Colonic mucosa (tissue), 4 donors: ENCODE data around the gene SLC12A7. TPM values are rescaled to one million over a fixed set of nuclear protein-coding genes. Genes with fewer than 3 reads are reported as not detected.

Experiments
- DNase-seq: peaks from one replicate; pipeline ENCODE4 v3.0.0-alpha.2; 2020
- H3K27ac ChIP-seq: fragments of 200-600 bp; one replicate; pipeline ENCODE4 v1.8.0; 2021
- H3K27me3 ChIP-seq: fragments of 200-600 bp; one replicate; pipeline ENCODE4 v1.8.0; 2021
- H3K36me3 ChIP-seq: fragments of 200-600 bp; one replicate; pipeline ENCODE4 v1.8.0; 2021
- H3K4me1 ChIP-seq: fragments of 200-600 bp; one replicate; pipeline ENCODE4 v1.8.0; 2021; ENCODE audit warnings: mild to moderate bottlenecking
- H3K4me3 ChIP-seq: fragments of 200-600 bp; one replicate; pipeline ENCODE4 v1.8.0; 2021
- H3K9ac ChIP-seq, 2 donors: one replicate each; pipeline ENCODE4 v1.7.0; 2013; ENCODE audit warnings: control low read depth in 2 of 2, low read depth in 2 of 2, low read length in 2 of 2
- H3K9me3 ChIP-seq: fragments of 200-600 bp; one replicate; pipeline ENCODE4 v1.8.0; 2021
- intact Hi-C: fragments of 100-400 bp; cut with DNase I; formaldehyde crosslinking; loops from one replicate; pipeline ENCODE4 v1.14.1; 2022
- total RNA-seq, 2 donors: library from RNA; stranded (reverse); fragmentation: NEBNext Ultra II Directional in 1 of 2; extraction: Animal tissue kit (Norgen Biotek cat#: 25700) in 1 of 2; gene quantifications; one replicate each; pipeline ENCODE4 v1.2.1, GENCODE V29; 2021
- TF ChIP-seq, protein P1 (sequence below): fragments of 200-600 bp; IDR thresholded peaks from one replicate; pipeline ENCODE4 v1.8.0; 2022; ENCODE audit warnings: antibody characterized with exemption, mild to moderate bottlenecking
- donor health status: healthy.
- donor health status: DM: no; HTN: no; CAD: no.
- donor health status: DM: no; HTN: no; CAD: no.

The SLC12A7 gene
- total RNA-seq, 2 donors from 2014 or later = 64.6 to 81.2 TPM

DNA sequence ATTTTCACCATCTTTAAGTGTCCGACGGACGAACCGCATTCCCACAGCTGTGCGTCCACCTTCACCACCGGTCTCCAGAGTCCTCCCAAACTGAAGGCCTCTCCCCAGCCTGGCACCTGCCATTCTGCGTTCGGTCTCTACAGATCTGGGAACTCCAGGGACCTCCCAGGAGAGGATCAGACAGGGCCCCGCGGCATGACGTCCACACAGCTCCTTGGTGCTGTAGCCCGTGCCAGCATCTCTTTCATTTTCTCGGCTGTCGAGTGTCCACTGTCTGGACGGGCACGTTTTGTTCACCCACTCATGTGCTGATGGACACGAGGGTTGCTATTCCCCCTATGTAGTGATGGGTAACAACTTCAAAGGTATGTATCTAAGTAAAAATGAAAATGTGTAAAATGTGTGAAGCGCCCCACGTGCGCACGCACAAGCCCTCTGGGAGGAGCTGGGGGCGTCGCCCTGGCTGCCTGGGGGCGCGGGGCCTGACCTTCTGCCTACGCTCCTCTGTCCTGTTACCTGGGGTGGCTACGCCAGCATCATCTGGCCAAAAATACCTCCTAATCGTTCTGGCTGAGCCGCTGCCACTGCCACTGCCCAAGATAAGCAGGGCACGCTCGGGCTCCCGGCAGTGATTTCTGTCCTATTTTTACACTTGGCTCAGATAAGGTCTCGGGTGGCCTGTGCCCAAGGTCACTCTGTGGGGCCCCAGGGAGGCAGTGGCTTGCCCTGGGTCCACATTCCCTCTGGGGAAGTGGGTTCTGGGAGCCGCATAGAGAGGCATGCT is 10.8 kb upstream of the SLC12A7 start:
- intact Hi-C loops = no loop called here
- no peak overlapping the region for H3K27ac ChIP-seq

DNA sequence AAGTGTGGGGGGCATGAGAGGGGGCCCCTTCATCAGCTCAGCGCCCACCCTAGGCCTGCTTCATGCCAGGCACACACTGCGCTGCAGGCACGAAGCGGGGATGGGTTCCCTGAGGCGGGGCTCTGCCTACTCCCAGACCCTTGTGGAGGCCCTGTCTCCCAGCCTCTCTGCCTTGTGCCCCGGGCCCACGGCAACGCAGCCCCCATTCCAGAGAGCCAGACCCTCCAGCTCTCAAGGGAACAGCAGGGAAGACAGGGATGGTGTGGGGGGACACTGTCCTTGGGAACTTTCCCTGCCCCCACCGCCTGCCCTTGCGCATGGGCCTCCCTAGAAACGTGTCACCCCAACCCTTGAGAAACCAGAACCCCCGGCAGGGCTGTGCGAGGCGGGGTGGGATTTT is 10.0 kb upstream of the SLC12A7 start:
- peaks cover 15% of the 10 kb centered on the region for H3K4me1 ChIP-seq
- H3K9ac ChIP-seq = no peak overlapping the region
- no peaks in the 10 kb centered on the region for H3K36me3 ChIP-seq
- H3K4me3 ChIP-seq = no peak overlapping the region
- H3K27ac ChIP-seq = no peak overlapping the region
- H3K27me3 ChIP-seq = no peaks in the 10 kb centered on the region
- DNase-seq = no peak
- no peaks in the 10 kb centered on the region for H3K9me3 ChIP-seq
- intact Hi-C loops = no loop called here
- TF ChIP-seq, protein P1, sequence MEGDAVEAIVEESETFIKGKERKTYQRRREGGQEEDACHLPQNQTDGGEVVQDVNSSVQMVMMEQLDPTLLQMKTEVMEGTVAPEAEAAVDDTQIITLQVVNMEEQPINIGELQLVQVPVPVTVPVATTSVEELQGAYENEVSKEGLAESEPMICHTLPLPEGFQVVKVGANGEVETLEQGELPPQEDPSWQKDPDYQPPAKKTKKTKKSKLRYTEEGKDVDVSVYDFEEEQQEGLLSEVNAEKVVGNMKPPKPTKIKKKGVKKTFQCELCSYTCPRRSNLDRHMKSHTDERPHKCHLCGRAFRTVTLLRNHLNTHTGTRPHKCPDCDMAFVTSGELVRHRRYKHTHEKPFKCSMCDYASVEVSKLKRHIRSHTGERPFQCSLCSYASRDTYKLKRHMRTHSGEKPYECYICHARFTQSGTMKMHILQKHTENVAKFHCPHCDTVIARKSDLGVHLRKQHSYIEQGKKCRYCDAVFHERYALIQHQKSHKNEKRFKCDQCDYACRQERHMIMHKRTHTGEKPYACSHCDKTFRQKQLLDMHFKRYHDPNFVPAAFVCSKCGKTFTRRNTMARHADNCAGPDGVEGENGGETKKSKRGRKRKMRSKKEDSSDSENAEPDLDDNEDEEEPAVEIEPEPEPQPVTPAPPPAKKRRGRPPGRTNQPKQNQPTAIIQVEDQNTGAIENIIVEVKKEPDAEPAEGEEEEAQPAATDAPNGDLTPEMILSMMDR = no peak

More for the DNA sequence above, 10.8 kb upstream of the SLC12A7 start:
- no peaks in the 10 kb centered on the region for H3K36me3 ChIP-seq
- no peak overlapping the region for H3K9ac ChIP-seq
- H3K9me3 ChIP-seq = no peaks in the 10 kb centered on the region
- TF ChIP-seq, protein P1 = no peak
- peaks cover 15% of the 10 kb centered on the region for H3K4me1 ChIP-seq
- DNase-seq = no peak
- no peak overlapping the region for H3K4me3 ChIP-seq
- no peaks in the 10 kb centered on the region for H3K27me3 ChIP-seq

DNA sequence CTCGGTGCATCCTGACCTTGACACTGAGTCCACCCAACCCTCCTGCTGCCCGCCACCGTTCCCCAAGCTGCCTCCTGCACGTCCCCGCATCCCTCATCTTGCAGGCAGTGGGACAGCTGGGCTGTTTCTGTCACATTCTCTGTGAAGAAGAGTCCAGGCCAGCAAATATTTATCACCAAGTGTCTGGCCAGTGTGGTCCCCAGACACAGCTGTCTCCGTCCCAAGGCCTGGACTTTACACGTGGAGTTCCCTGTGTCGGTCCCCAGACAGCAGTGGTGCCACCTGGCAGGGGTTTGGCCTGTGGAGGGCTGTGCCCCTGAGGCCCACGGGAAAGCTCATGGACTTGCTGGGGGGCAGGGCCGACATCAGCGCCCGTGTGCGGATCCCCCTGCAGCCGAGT is 9.2 kb upstream of the SLC12A7 start:
- TF ChIP-seq, protein P1 = no peak
- Histone ChIP-seq H3K27ac (no peak overlapping the region), H3K27me3 (no peaks in the 10 kb centered on the region), H3K36me3 (no peaks in the 10 kb centered on the region), H3K9ac (no peak overlapping the region), H3K4me3 (no peak overlapping the region), H3K4me1 (peaks cover 15% of the 10 kb centered on the region), H3K9me3 (no peaks in the 10 kb centered on the region)
- intact Hi-C loops = no loop called here
- DNase-seq = no peak

DNA sequence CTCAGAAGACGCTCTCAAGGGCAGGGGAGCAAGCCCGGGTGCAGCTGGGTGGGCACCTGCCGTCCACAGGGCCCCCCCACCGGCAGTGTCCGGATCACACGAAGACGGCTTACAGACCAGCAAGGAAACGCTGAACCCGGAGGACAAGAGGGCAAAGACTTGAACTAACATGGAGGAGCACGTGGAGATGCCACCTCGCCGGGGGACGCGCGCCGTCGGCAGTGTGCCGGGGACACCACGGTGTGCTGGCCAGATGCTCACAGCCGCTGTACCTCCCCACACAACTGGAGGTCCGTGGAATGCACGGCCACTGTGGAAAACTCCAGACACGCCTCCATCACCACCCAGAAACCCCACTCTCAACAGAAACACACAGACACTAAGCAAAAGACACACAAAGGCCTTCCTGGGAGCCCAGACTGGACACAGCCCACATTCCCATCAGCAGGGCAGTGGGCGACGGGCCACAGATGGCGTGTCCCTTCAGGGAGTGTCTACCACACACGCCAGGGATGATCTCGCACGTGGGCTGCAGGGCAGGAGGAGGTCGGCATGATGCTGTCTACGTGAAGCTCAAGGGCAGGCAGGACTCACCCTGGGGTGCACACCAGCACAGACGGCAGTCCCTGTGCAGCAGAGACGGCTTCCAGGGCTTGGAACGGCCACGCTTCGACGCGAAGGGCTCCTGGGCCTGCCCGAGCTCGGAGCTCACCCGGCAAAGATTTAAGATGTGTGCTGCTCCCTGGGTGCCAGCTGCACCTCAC is 8.6 kb upstream of the SLC12A7 start:
- intact Hi-C loops = no loop called here

DNA sequence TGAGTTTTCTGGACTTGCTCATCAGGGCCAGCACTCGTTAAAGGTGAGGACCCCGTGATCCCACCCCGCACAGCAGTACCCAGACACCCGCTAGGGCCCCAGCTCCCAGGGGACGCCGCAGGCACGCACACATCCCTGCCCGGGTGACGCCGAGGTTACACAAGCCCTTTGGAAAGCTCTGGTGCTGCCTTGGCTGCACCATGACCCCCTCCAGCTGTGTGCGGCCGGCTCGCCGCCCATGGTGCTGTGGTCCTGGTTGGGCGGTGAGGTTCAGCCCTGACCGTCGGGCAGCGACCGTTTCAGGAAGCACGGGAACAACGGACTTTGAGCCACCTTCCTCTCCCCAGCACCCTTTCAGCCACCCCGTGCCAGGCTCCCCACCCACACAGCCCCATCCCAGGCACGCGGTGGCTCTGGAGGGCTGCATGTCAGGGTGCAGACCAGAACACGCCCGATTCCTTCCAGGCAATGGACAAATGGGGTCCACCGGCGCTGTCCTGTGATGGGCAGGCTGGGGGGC is 7.5 kb upstream of the SLC12A7 start:
- intact Hi-C loops = no loop called here
- peak; percentile 80 for DNase-seq
- peaks cover 15% of the 10 kb centered on the region for H3K4me1 ChIP-seq
- peak overlapping the region; percentile 47 for H3K27ac ChIP-seq
- H3K9me3 ChIP-seq = no peaks in the 10 kb centered on the region
- no peak overlapping the region for H3K4me3 ChIP-seq
- TF ChIP-seq, protein P1 = no peak
- H3K9ac ChIP-seq = peak overlapping the region in 1 of 2 donors; percentile 66
- H3K36me3 ChIP-seq = no peaks in the 10 kb centered on the region
- no peaks in the 10 kb centered on the region for H3K27me3 ChIP-seq

More for the DNA sequence above, 8.6 kb upstream of the SLC12A7 start:
- Histone ChIP-seq H3K36me3 (no peaks in the 10 kb centered on the region), H3K9me3 (no peaks in the 10 kb centered on the region), H3K4me3 (no peak overlapping the region), H3K9ac (no peak overlapping the region), H3K27ac (no peak overlapping the region), H3K27me3 (no peaks in the 10 kb centered on the region), H3K4me1 (peaks cover 15% of the 10 kb centered on the region)
- TF ChIP-seq, protein P1 = no peak
- no peak for DNase-seq
